Hypothalamus (tissue), 51 donors: ENCODE measurements around the gene CASQ2.

Experiments
- DNase-seq, 51 donors: peaks; one replicate each; lab custom pipeline; 2025; lab: John Stamatoyannopoulos, UW

CASQ2 gene

DNA sequence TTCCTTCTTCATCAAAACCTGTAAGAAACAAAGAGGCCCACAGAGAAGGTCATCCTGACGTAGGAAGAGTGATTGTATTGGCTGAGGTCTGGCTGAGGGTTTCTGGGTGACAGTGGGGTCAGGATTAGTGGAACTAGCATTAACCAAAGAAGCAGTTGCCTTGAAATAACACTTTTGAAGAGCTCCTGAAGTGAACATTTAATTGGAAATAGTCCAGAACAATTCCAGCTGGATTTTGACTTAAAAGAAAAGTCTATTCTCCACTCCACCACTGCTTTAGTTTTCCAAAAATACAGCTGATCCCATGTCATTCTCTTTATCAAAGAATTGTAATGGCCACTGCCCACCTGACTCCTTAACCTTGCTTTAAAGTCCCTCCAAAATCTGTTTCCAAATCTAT is 27.7 kb downstream of the CASQ2 start:
- DNase-seq: no peak

DNA sequence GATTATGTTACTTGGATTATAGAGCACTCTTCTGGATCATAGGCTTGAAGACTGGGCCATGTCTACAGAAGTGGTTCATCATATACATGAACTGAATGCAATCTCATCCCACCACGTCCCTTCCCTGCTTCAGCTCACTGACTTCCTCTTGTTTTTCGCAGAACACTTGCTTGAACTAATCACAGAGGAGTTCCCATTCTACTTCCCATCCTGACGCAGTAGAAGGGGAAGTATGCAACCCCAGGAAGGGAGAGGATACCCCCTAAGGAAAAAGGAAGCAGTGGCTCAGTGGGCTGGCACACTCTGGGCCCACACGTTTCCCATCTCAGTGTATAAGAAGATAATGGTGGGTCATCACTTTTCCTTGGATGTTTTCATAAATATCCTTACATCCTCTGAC is 36.2 kb downstream of the CASQ2 start:
- DNase-seq: no peak

DNA sequence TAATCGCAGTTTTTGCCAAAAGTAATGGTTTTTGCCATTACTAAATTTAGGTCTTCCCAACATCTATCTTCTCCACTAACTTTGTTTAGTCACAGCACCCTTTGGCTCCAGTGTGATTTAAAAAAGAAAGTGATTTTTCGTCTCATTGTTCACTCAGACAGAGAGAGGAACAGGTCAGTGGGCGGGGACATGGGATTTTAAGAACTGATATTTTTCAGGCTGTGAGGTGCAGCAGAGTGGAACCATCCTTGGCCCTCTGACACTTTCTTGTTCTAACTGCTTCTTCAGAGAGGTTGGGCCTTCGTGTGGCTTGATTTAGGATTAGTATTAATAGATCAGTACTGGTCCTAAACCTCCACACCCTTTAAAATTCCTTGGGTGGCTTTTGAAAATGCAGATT is 38.8 kb downstream of the CASQ2 start:
- DNase-seq: no peak

DNA sequence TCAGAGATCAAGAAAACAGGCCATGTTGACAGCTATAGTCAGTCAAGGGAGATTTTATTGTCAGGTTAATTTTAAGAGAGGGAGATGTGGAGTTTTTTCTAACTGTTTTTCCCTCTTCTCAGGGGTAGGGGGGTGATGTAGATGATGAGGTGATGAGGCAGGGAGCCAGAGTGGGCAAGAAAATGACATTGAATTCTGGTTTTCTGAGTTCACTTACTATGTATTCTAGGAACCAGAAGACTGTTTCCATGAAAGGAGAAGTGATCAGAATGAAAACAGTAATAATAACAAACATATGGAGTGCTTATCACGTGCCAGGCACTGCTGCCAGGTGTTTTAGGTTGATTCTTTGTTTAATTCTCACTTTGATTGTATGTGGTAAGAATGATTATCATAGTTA is 40.2 kb downstream of the CASQ2 start:
- no peak for DNase-seq

DNA sequence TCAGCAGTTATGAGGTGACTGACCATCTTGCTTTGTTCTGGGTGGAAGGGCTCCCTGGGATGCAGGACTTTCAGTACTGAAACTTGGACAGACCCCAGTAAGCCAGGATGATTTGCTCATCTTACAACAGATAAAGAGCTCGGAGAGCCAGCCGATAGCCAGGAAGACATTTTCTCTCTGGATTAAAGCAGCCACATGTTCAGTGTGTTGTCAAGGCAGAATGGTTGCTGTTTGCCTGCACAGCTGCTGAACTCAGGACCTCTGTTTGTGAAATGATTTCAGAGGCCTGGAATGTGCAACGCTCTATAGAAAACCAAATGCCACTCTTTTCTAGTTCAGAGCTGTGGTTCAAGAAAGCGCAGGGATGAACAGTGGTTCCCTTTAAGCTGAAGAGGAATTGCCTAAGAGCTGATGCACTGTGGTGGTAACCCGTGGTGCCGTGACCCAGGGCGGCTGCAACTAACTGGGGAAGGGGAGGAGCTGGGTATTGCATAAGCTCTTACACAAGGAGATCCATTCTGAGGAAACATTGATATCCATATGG is 40.7 kb downstream of the CASQ2 start:
- peak in 3 of 51 donors; percentile 3 to 9 (median 3) for DNase-seq

DNA sequence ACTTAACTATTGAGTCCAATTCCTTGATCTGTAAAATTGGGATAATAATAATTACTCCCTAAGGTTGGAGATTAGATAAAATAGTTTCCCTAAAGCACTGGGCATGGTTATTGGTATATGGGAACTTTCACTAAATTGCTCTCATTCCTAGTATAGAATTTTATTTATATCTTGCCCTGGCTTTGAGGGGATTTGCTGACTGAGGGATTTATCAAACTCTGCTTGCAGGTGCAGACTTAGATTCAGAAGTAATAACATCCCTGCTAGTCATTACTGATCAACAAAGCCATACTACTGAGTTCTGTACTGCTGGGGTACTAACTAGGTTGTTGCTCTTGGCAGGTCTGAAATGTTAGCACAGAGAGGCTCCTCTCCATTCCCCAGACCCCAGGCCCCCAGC is 41.9 kb downstream of the CASQ2 start:
- DNase-seq: no peak

DNA sequence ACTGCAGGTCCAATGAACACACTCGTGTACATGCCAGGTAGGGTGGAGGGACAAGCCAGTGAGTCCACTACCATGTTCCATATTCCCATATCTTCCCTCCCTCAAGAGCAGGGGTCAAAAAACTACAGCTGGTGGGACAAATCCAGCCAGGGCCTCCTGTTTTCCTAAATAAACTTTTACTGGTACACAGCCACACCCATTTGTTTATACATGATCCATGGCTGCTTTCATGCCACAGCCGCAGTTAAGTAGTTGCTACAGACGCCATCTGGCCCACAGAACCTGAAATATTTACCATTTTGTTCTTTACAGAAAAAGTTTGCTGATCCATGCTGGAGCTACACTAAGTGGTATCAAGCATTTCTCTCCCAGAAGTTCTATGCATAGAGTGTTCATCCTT is 42.4 kb downstream of the CASQ2 start:
- DNase-seq: no peak

DNA sequence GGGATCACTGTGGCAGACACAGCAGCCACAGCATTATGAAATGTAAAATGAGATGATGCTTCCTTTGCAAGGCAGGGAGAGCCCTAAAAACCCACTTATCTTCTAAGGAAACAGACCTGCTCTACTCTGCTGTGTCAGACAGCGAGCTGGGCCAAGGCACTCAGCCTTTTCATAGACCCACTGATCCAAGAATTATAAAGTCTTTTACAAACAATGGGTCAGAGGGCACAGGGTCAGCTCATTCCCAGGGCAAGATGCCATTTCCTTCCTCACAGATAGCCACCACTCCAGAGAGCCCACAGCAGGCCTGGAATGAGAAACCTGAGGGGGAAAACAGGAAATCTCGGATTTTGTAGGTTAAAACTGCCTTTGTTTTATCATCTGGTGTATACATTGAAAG is 42.9 kb downstream of the CASQ2 start:
- DNase-seq: no peak

DNA sequence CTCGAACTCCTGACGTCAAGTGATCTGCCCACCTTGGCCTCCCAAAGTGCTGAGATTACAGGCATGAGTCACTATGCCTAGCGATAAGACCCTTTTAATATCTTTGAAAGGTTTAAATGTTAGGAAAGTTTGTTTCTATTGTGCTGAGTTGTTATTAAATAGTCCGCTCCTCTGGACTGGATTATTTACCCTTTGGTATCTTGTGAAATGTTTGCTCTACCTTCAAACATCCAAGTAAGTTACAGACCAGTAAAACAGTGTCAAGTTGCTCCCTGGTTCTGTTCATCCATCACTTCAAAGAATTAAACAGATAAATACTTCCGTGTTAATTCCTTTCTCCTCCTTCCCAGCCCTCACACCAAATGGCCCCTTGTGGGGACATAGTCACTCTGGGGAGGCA is 44.8 kb downstream of the CASQ2 start:
- DNase-seq: no peak

DNA sequence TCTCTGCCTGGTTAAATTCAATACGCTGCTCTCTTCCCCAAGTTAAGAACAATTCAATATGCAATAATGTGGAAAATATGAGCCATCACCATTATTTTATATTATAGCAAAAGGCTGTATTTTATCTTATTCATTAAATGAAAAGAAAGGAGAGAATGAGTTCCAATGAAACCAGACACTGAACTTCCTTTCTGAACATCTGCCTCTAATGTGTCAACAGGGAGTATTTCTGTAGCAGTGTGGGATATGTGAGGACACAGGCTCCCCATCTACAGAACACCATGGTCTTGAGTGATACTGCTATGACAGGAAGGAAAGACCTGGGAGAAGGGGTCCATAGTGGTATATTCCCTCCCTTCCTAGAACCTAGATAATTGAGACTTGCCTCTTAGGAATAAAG is 46.3 kb downstream of the CASQ2 start:
- no peak for DNase-seq

DNA sequence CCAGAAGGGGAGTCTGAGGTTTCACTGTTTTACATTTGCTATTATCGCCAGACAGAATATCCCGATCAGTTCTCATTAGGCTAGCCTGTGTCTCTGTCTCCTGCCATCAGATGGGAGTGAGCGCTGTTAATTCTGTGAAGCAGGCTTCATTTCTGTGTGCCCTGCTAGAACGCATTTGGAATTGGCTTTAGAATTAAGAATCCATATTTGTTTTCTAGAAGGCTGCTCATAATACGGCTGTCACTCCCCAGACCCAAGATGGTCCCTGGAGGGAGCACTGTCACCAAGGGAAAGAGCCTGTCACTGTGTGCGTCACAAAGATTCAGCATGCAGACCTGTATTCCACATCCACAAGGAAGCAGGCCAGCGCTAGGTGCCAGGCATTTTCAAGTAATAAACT is 49.2 kb downstream of the CASQ2 start:
- no peak for DNase-seq

DNA sequence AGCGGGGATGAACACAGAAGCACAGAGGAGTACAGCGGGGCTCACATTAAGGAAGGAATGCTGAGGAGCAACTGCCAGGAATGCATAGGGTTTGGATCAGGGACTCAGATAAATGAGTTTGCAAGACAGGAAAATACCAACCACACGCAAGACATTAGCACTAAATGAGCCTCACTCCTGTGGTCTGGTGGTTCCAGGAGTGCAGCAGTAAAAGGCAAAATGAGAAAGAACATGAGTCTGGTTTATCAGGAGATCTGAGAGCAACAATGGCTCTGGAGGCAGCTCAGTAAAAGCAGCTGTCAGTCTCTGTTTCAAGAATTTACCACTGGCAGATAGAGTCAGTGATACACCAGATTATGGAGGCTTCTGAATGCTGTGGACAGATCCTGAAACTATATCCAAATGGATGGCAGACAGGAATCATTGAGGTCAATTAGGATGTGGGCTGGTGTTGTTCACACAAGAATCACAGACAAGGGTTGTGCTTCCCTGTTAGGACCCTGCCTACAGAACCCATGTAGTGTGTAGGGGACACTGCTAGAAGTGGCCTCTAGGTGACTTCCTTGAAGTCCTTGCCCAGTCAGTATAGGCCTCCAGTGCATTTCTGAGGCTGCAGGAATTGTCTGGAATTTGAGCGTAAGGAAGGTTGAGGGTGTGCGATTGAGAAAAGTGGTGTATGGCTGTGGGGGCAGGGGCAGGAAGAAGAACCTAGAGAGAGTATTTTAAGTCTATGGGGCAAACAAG is 50.3 kb downstream of the CASQ2 start:
- no peak for DNase-seq

DNA sequence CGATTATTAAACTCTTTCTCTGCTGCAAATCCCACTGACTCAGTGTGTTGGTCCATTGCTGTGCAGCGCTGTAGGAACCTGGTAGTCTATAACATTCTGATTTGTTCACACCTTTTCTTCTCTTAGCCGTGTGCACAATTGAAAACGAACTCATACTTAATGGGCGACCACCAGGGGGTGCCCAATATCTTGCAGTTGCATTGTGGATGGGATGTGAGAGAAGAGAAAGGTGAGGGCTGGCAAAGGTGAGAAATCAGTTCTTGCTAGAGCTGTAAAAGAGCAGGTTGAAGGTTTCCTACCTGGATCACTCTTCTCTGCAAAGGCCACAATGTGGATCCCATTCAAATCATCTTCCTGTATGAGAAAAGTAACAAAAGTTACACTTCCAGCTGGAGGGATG is 51.0 kb downstream of the CASQ2 start:
- peak in 13 of 51 donors; percentile 1 to 47 (median 8) for DNase-seq

DNA sequence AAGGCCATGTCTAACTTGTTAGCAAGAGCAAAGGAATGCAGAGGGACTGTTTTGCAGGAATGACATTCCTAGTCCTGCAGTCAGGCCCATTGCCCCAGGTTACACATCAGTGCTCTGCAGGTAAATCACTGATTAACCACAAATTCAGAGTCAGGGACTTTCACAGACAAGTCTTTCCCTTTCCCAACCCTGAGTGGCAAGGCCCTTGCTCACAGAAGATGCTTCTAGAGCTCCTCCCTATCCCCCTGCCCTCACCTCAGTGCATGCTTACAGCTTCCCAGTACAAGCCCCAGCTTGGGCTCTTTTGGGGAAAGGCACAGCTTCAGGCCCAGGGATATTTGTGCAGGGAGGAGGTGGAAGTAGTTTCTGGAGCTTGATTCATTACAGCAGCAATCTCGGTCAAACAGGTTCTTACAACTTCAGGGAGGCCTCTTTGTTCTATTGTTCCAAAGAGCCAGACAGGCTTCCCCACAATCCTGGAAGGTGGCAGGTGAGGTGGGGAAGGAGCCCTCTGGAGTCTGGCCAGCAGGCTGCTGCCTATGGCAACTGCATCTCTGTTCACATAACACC is 53.9 kb downstream of the CASQ2 start:
- no peak for DNase-seq

DNA sequence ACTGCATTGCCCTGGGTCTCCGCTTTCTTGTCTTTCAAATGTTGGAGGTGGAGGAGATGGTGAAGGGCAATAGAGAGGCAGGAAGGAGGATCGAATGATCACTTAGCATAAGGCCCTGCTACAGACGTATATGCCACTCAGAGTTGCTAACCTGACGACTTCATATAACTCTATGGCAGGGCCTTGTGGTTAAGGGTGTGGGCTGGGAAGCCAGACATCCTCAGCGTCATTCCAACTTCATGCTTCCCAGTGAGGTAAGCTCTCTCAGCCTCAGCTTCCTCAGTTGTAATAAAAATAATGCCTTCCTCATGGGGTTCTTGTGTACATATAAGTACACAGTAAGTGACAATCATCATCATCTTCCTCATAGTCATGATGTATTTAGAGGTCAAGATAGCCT is 54.6 kb downstream of the CASQ2 start:
- no peak for DNase-seq

DNA sequence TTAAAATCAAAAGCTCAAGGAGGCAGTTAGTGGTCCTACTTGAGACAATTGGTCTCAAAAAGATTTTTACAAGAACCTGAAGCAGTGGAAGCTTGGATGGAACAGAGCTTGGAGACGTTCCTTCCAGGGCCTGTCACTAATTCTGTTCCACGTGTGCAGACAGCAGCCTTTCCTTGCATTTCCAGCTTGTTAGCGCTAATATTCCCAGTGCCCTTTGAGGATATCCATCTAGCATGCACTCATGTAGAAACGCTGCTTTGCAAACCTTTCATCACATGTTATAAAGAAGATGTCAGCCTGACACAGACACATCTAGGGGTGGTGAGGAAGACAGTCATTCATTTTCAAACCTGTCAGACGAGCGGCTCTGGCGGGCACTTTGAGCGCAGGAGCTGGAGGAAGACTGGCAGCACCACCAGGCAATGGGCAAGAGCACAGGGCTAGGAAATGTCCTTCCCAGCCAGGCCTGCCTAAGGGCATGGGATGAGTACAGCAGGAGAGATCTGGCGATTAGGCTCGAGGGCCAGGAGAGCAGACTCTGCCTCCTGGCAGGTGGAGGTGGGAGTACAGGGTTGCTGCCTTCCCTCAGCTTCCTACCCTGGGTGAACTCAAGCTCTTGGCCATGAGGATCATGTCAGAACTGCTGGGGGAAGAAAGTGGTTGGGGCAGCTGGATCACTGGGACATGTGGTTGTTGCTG is 55.5 kb downstream of the CASQ2 start:
- DNase-seq: no peak

DNA sequence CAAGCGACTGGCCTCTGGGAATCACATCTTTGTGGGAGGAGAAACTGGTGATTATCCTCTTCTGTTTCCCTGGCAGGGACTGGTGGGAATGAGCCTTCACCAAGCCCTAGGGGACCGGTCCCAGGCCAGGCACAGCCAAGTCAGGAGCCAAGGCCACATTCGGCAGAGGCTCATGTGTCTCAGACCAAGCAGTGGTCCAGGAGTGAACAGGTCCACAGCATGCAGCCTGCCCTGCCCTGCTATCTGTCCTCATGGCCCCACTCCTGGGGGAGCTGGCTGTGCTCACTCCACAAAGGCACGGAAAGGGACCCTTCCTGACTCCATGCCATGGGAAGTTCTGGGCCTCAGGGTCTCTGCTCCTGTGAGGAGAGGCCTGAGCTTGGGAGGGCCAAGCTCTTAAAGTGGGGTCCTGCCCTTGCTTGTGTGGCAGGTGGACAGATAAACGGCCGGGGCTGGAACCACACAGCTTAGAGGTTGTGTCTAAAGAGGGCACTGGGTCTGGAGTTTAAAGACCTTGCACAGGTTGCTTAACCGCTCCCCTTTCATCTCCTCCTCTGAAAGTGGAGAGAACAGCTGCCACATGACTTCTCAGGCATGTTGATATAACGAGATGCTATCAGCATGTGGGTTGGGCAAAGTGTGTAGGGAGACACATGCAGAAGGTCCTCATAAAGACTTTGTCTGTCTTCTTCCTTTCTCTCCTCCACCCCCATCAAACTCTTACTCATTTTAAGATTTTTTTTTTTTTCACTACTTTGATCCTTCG is 57.5 kb downstream of the CASQ2 start:
- no peak for DNase-seq

DNA sequence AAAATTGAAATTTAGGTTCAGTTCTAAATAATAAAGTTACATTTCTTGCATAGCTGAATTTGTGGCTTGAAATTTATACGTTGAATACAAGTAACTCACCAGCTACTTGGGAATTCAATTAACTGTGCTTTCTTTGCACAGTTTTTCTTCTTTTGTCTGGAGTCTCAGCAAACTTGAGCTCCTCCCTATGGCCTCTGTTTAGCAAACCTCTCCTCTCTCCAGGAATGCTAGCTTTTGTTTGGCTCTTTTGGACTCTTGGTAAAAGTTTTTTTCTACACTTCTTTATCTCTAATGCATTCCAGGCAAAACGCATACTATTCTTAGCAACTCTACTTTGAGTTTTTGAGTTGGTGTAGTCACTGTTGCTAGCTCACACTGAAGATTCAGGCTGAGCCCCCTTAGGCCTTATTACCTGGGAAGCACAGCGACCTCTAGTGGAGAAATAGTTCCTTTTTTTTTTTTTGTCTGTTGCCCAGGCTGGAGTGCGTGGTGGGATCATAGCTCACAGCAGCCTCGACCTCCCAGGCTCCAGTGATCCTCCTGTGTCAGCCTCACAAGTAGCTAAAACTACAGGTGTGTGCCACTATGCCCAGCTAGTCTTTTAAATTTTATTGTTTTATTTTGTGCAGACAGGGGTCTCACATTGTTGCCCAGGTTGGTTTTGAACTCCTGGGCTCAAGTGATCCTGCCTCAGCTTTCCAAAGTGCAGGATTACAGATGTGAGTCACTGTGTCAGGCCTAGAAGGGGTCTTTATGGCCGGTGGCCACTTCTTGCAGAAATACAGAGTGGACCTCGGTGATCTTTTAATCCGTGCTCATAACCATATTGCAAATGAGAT is 61.7 kb downstream of the CASQ2 start:
- no peak for DNase-seq

DNA sequence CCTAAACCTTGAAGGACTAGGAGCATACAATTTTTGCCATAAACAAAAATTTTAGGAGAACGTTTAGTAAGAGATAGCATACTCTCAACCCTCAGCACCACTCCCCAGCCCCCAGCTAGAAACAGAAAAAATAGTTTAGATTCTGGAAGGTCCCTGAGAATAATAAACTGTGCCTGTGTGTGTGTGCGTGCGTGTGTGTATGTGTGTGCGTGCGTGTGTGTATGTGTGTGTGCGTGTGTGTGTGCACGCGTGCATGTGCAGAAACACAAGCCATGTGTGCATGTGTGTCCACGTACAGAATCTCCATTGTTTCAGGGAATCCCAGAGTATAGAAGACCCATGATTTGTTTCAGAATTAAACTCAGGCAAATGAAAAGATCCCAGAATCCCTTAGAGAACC is 62.6 kb downstream of the CASQ2 start:
- DNase-seq: no peak
